ENCODE data around the gene HOXA6. TPM values are rescaled to one million over a fixed set of nuclear protein-coding genes. Genes with fewer than 3 reads are reported as not detected.
A peak's percentile ranks its signal among the peaks of the same experiment; 100 is the strongest.

Gene HOXA6
- total RNA-seq, 1 experiment from 2014 or later = 12.4 TPM

DNA sequence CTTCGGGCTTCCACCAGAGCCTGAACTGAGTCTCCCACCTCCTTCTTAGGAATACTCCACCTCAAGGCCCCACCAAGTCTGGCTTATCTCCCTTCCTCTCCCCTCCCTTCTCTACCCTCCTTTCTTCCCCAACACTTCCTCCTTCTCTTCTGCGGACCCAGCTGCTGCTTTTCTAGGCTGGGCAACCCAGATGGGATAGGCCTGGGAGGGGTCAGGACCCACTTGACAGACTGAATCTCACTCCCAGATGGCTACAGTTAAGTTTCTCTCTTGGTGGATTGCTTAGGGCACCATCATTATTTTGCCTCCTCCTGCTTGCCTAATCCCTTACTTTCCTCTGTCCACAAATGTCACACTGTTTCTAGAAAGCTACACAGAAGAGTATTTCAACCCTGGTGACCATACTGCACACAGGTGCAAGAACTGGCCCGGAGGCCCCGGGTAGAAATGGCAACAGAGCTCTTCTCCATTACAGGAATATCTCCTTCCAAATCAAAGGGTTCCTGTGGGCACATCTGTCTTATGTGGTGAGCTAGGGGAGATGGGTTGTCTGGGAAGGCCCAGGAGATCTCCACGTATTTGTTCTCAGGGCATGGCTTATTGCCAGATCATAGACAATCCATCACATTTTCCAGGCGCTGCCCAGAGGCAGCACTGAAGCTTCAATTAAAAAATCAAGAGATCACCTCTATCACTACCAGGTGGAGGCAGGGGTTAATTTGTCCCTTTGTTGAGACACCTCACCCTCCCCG is 42.6 kb upstream of the HOXA6 start:
- Mint-ChIP-seq H3K27me3 (ENCODE audit: unreplicated experiment) (peaks cover 74% of the 10 kb centered on the region), H3K27ac (ENCODE audit: unreplicated experiment) (no peak overlapping the region), H3K4me1 (ENCODE audit: low read depth, unreplicated experiment) (no peaks in the 10 kb centered on the region), H3K36me3 (ENCODE audit: insufficient read depth, unreplicated experiment) (peaks cover 10% of the 10 kb centered on the region), H3K9me3 (ENCODE audit: low read depth, unreplicated experiment) (no peaks in the 10 kb centered on the region), H3K4me3 (ENCODE audit: low read depth, unreplicated experiment) (no peak overlapping the region)
- no TSS peak for BruUV-seq (replicated peaks)
- intact Hi-C loops (cut with micrococcal nuclease; ENCODE audit: unreplicated experiment) = no loop called here
- CTCF ChIA-PET = interaction anchor here (0.5 to 1.5 kb wide), 3 partner anchors 10 to 1190 kb away, joined by 3 to 5 read pairs (median 4); partner anchors contain the start of gene HOXA13
- DNase-seq = no peak
- TF ChIP-seq, protein P1, sequence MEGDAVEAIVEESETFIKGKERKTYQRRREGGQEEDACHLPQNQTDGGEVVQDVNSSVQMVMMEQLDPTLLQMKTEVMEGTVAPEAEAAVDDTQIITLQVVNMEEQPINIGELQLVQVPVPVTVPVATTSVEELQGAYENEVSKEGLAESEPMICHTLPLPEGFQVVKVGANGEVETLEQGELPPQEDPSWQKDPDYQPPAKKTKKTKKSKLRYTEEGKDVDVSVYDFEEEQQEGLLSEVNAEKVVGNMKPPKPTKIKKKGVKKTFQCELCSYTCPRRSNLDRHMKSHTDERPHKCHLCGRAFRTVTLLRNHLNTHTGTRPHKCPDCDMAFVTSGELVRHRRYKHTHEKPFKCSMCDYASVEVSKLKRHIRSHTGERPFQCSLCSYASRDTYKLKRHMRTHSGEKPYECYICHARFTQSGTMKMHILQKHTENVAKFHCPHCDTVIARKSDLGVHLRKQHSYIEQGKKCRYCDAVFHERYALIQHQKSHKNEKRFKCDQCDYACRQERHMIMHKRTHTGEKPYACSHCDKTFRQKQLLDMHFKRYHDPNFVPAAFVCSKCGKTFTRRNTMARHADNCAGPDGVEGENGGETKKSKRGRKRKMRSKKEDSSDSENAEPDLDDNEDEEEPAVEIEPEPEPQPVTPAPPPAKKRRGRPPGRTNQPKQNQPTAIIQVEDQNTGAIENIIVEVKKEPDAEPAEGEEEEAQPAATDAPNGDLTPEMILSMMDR (IDR thresholded peaks at IDR 0.05; ENCODE audit: unreplicated experiment) = no peak

- H3K36me3 Mint-ChIP-seq (ENCODE audit: insufficient read depth, unreplicated experiment) = peaks cover 17% of the 10 kb centered on the region
- no peaks in the 10 kb centered on the region for H3K9me3 Mint-ChIP-seq (ENCODE audit: low read depth, unreplicated experiment)
- peaks cover 6% of the 10 kb centered on the region for H3K4me1 Mint-ChIP-seq (ENCODE audit: low read depth, unreplicated experiment)
- H3K4me3 Mint-ChIP-seq (ENCODE audit: low read depth, unreplicated experiment) = no peak overlapping the region
- H3K27ac Mint-ChIP-seq (ENCODE audit: unreplicated experiment) = no peak overlapping the region
- no TSS peak for BruUV-seq (replicated peaks)
- DNase-seq = no peak
- H3K27me3 Mint-ChIP-seq (ENCODE audit: unreplicated experiment) = peaks cover 82% of the 10 kb centered on the region
- intact Hi-C loops (cut with micrococcal nuclease; ENCODE audit: unreplicated experiment) = no loop called here
- TF ChIP-seq, protein P1 (IDR thresholded peaks at IDR 0.05; ENCODE audit: unreplicated experiment) = no peak
- CTCF ChIA-PET = interaction anchor here (0.9 to 1.7 kb wide), 2 partner anchors 11 to 12 kb away, joined by 3 read pairs; partner anchors contain the start of gene HOXA13
Observed at GRCh38 chr7:27189295-27189996, 41.9 kb upstream of the HOXA6 start.

DNA sequence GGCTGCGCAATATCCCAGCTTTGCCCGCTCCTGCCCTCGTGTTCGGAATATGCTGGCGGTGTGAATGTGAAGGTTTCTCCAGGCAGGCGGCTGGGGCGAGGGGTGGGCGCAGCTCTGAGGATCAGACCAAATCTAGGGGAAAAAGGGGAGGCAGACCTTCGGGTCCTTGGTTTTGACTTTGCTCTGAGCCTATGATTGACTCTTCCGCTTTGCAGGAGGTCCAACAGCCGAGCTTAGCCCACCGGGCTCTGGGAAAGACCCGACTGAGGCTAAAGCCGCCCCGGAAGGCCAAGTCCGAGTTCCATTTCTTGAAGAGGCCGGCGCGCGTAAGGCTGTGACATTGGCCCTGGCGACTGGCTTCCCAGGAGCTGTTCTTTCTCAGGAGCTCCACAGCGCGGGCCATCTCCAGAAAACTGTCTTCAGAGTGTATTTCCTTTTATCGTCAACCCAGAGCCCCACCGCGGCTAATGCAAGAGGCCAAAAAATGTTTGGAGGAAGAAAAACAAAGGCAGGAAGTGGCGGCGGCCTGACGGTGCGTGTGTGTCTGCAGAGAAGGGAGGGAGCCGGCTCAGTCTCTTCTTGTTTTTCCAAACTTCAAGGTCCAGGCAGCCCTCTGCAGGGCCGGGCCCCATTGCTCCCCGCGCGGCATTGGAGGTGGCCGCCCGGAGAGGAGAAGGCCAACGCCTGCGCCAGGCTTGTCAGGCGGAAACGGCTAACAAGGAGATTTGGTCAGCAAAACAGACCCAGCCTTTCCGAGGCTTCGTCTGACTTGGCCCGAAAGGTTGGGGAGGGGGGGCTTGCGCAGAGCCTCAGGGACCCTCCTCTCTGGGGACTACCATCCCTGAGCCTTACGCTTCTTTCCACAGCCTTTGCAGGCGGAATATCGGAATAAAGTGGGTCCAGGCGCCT is 41.1 kb upstream of the HOXA6 start:
- TF ChIP-seq, protein P1 (IDR thresholded peaks at IDR 0.05; ENCODE audit: unreplicated experiment) = no peak
- Mint-ChIP-seq H3K36me3 (ENCODE audit: insufficient read depth, unreplicated experiment) (peaks cover 25% of the 10 kb centered on the region), H3K9me3 (ENCODE audit: low read depth, unreplicated experiment) (no peaks in the 10 kb centered on the region), H3K4me1 (ENCODE audit: low read depth, unreplicated experiment) (peaks cover 7% of the 10 kb centered on the region), H3K27me3 (ENCODE audit: unreplicated experiment) (peaks cover 85% of the 10 kb centered on the region), H3K27ac (ENCODE audit: unreplicated experiment) (no peak overlapping the region), H3K4me3 (ENCODE audit: low read depth, unreplicated experiment) (peak overlapping the region; percentile 76)
- intact Hi-C loops (cut with micrococcal nuclease; ENCODE audit: unreplicated experiment) = no loop called here
- BruUV-seq (replicated peaks) = no TSS peak
- no peak for DNase-seq
- CTCF ChIA-PET = interaction anchor here (1.7 kb wide), 1 partner anchor 12 kb away, joined by 3 read pairs; no protein-coding TSS in a partner anchor
